CD14-positive monocyte (primary cell): ENCODE results near the gene SLC22A12. TPM values are rescaled to one million over a fixed set of nuclear protein-coding genes. Genes with fewer than 3 reads are reported as not detected.
A peak's percentile ranks its signal among the peaks of the same experiment; 100 is the strongest.

Experiments
- DNase-seq, 3 donors: peaks; one replicate each; pipeline ENCODE4 v3.0.0-alpha.2; 2011 to 2022
- H2AFZ ChIP-seq: 2 replicates; pipeline ENCODE4 v1.6.0; 2012; ENCODE audit warnings: mild to moderate bottlenecking, low read depth, low read length, inconsistent platforms; ENCODE audit not compliant: insufficient read depth, poor library complexity, severe bottlenecking
- H3K27ac ChIP-seq, 2 donors: 1 replicate in 1 of 2; 2 replicates in 1 of 2; pipeline ENCODE4 v1.5.1; 2012 to 2013; ENCODE audit warnings: low read length in 2 of 2, control low read depth in 1 of 2, inconsistent platforms in 1 of 2, low read depth in 1 of 2, mild to moderate bottlenecking in 1 of 2
- H3K27me3 ChIP-seq, 2 donors: one replicate each; pipeline versions ENCODE4 v1.6.0 to v1.6.1; 2011 to 2013; ENCODE audit warnings: low read length in 2 of 2; ENCODE audit not compliant: control insufficient read depth in 2 of 2, insufficient read depth in 2 of 2
- H3K36me3 ChIP-seq, 2 donors: replicated peaks in 1 of 2; 1 replicate in 1 of 2; 2 replicates in 1 of 2; pipeline versions ENCODE4 v1.5.1 to v1.6.1; 2012 to 2013; ENCODE audit warnings: low read length in 2 of 2, control low read depth in 1 of 2, inconsistent platforms in 1 of 2, mild to moderate bottlenecking in 1 of 2; ENCODE audit not compliant: insufficient read depth in 2 of 2, control insufficient read depth in 1 of 2
- H3K4me1 ChIP-seq, 2 donors: 1 replicate in 1 of 2; 2 replicates in 1 of 2; pipeline versions ENCODE4 v1.5.1 to v1.6.1; 2012 to 2013; ENCODE audit warnings: low read length in 2 of 2, control low read depth in 1 of 2, inconsistent platforms in 1 of 2, mild to moderate bottlenecking in 1 of 2, moderate library complexity in 1 of 2; ENCODE audit not compliant: insufficient read depth in 2 of 2, control insufficient read depth in 1 of 2
- H3K4me2 ChIP-seq: replicated peaks from 2 replicates; pipeline ENCODE3; 2012; ENCODE audit warnings: low read length, moderate library complexity, mild to moderate bottlenecking; ENCODE audit not compliant: poor library complexity, severe bottlenecking; ENCODE audit errors: extremely low read depth
- H3K4me3 ChIP-seq, 3 experiments: fragments of 200-600 bp in 1 of 3; sonication (generic) in 1 of 3; replicated peaks in 1 of 3; 1 replicate in 2 of 3; 2 replicates in 1 of 3; pipeline ENCODE4 v1.5.1; 2011 to 2013; ENCODE audit warnings: low read length in 3 of 3, mild to moderate bottlenecking in 3 of 3, control low read depth in 2 of 3, low read depth in 2 of 3, inconsistent platforms in 1 of 3, moderate library complexity in 1 of 3
- H3K79me2 ChIP-seq: 2 replicates; pipeline ENCODE4 v1.6.0; 2012; ENCODE audit warnings: mild to moderate bottlenecking, control low read depth, inconsistent platforms, low read length, moderate library complexity; ENCODE audit not compliant: insufficient read depth
- H3K9ac ChIP-seq: 2 replicates; pipeline ENCODE4 v1.6.0; 2017; ENCODE audit warnings: low read length, mild to moderate bottlenecking; ENCODE audit not compliant: insufficient read depth, poor library complexity, severe bottlenecking
- H3K9me3 ChIP-seq, 2 donors: replicated peaks in 1 of 2; 1 replicate in 1 of 2; 2 replicates in 1 of 2; pipeline versions ENCODE4 v1.5.1 to v1.6.1; 2012 to 2013; ENCODE audit warnings: low read length in 2 of 2, control low read depth in 1 of 2; ENCODE audit not compliant: control insufficient read depth in 1 of 2, insufficient read depth in 1 of 2
- H4K20me1 ChIP-seq: 2 replicates; pipeline ENCODE4 v1.6.0; 2012; ENCODE audit warnings: mild to moderate bottlenecking, low read length, control low read depth, moderate library complexity; ENCODE audit not compliant: insufficient read depth
- H3K27ac Mint-ChIP-seq, 7 donors: one replicate each; pipeline ENCODE4 v1.8.0; 2020; ENCODE audit warnings: mild to moderate bottlenecking in 7 of 7, mixed read lengths in 7 of 7, moderate library complexity in 6 of 7, inconsistent platforms in 2 of 7
- H3K27me3 Mint-ChIP-seq, 3 donors: one replicate each; pipeline ENCODE4 v1.8.0; 2021 to 2022; ENCODE audit warnings: low read depth in 3 of 3, mild to moderate bottlenecking in 3 of 3, mixed read lengths in 3 of 3, moderate library complexity in 3 of 3, inconsistent platforms in 1 of 3
- H3K36me3 Mint-ChIP-seq, 2 donors: one replicate each; pipeline ENCODE4 v1.8.0; 2020; ENCODE audit warnings: mixed read lengths in 2 of 2, inconsistent platforms in 1 of 2, mild to moderate bottlenecking in 1 of 2
- H3K4me1 Mint-ChIP-seq: one replicate; pipeline ENCODE4 v1.8.0; 2020; ENCODE audit warnings: mild to moderate bottlenecking, mixed read lengths
- H3K4me3 Mint-ChIP-seq, 2 donors: one replicate each; pipeline ENCODE4 v1.8.0; 2020; ENCODE audit warnings: mild to moderate bottlenecking in 2 of 2, mixed read lengths in 2 of 2, moderate library complexity in 1 of 2
- H3K9me3 Mint-ChIP-seq, 7 donors: one replicate each; pipeline ENCODE4 v1.8.0; 2020 to 2022; ENCODE audit warnings: mixed read lengths in 7 of 7, mild to moderate bottlenecking in 6 of 7, moderate library complexity in 6 of 7, inconsistent platforms in 2 of 7
- WGBS: methylation state at CpG from one replicate; pipeline ENCODE4 v1.1.5; 2013; ENCODE audit warnings: missing lambda C conversion rate; ENCODE audit not compliant: insufficient coverage; 5-methylcytosine and 5-hydroxymethylcytosine counted together
- intact Hi-C, 2 donors: fragments of 100-400 bp; cut with micrococcal nuclease; formaldehyde crosslinking; loops; one replicate each; pipeline versions ENCODE4 v1.15.0 to v1.15.1; 2023
- polyA plus RNA-seq, 3 donors: library from polyadenylated mRNA; depleted of rRNA in 1 of 3; unstranded in 2 of 3; stranded (reverse) in 1 of 3; fragments of 300-500 nt in 2 of 3; fragments of >200 nt in 1 of 3; fragmentation: Illumina TruSeq in 2 of 3; gene quantifications; 1 replicate in 2 of 3; 2 replicates in 1 of 3; pipeline ENCODE4 v1.2.3, GENCODE V29; 2012 to 2021
- TF ChIP-seq, protein P1 (sequence below): fragments of 200-600 bp; IDR thresholded peaks from one replicate; pipeline ENCODE4 v1.8.0; 2022; ENCODE audit warnings: antibody characterized with exemption, mild to moderate bottlenecking

The SLC22A12 gene
- polyA plus RNA-seq, 3 donors, result not detected

DNA sequence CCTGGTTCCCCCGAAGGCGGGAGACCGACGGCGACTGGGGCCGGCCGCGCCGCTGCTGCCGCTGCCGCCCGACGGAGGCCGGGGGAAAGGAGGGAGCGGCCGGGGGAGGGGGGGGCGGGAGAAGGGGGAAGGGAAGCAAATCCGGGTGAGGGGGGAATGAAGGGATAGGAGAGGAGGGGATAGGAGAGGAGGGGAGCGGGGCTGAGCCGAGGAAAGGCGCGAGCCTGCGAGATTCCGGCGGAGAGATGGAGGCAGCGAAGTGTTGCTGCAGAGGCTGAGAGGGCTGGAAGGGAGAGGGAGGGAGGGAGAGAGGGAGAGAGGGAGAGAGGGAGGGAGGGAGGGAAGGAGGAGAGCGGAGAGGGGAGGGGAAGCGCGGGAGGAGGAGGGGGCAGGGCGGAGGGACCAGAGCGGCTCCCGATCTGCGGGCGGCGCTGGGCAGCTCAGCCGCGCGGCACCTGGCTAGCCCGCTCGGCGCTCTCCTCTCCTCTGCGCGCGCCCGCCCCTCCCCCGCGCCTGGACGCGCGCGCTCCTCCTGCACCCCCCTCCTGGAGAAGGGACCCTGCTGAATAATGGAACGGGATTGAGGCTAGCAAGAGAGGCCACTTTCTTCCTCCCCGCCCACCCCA lies 52.3 kb downstream of the SLC22A12 start:
- Mint-ChIP-seq H3K27ac (no peak overlapping the region), H3K27me3 (peaks cover 27 to 38% (median 34%) of the 10 kb centered on the region in 3 donors)
- WGBS, result 0% methylated on average over 7 of the region's 53 CpGs

DNA sequence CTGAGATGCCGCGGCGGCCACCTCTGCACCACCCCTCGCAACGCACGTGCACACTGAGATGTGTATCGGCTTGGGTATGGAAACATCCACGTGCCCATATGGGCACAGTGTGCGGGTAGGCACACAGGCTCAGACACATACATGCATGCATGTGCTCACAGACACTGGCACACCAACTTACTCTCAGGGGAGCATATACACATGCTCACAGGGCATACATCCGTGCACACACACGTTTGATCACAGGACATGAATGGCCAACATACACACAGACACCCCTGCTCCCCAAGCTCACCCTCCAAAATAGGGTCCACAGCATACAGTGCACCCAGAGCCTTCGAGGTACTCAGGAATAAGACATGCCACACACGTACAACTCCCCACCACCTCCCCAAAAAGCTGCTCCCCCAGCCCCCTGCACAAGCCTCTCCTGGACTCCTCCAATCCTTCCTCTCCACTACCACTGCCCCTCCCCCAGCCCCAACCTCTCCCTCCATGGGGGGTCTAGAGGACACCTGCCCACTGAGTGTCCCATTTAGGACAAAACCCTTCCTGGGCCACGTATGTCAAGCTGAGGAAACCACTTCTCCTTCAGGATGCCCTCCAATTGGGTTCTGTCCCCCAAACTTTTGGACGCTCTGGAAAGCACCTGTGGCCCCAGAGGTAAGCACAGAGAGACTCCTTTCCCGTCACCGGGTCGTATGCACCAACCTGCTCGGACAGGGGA lies 53.1 kb downstream of the SLC22A12 start:
- H3K4me1 Mint-ChIP-seq, result peaks cover 10% of the 10 kb centered on the region
- H3K36me3 Mint-ChIP-seq, result peaks cover 0 to 2% of the 10 kb centered on the region in 2 donors
- DNase-seq, result no peak
- WGBS, result 27% methylated on average over 19 of the region's 19 CpGs
- H3K36me3 ChIP-seq, result no peaks in the 10 kb centered on the region
- H3K27ac Mint-ChIP-seq, result no peak overlapping the region
- TF ChIP-seq, protein P1, sequence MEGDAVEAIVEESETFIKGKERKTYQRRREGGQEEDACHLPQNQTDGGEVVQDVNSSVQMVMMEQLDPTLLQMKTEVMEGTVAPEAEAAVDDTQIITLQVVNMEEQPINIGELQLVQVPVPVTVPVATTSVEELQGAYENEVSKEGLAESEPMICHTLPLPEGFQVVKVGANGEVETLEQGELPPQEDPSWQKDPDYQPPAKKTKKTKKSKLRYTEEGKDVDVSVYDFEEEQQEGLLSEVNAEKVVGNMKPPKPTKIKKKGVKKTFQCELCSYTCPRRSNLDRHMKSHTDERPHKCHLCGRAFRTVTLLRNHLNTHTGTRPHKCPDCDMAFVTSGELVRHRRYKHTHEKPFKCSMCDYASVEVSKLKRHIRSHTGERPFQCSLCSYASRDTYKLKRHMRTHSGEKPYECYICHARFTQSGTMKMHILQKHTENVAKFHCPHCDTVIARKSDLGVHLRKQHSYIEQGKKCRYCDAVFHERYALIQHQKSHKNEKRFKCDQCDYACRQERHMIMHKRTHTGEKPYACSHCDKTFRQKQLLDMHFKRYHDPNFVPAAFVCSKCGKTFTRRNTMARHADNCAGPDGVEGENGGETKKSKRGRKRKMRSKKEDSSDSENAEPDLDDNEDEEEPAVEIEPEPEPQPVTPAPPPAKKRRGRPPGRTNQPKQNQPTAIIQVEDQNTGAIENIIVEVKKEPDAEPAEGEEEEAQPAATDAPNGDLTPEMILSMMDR, result no peak
- peaks cover 0 to 3% (median 0%) of the 10 kb centered on the region in 7 donors for H3K9me3 Mint-ChIP-seq
- H3K9ac ChIP-seq, result no peak overlapping the region
- H3K4me3 Mint-ChIP-seq, result peak overlapping the region in 1 of 2 donors; percentile 73
- H3K4me2 ChIP-seq, result no peak overlapping the region
- no peak overlapping the region for H3K4me3 ChIP-seq
- intact Hi-C loops, result no loop called here
- no peak overlapping the region for H3K27ac ChIP-seq
- no peak overlapping the region for H2AFZ ChIP-seq
- H3K27me3 Mint-ChIP-seq, result peaks cover 27 to 36% (median 36%) of the 10 kb centered on the region in 3 donors
- H3K4me1 ChIP-seq, result peaks cover 3 to 5% of the 10 kb centered on the region in 2 donors
- no peaks in the 10 kb centered on the region for H3K79me2 ChIP-seq
- H3K9me3 ChIP-seq, result peaks cover 0 to 15% of the 10 kb centered on the region in 2 donors
- peaks cover 26 to 46% of the 10 kb centered on the region in 2 donors for H3K27me3 ChIP-seq
- no peaks in the 10 kb centered on the region for H4K20me1 ChIP-seq

More for the DNA sequence above, 52.3 kb downstream of the SLC22A12 start:
- peak overlapping the region; percentile 43 to 78 for H3K4me3 Mint-ChIP-seq
- no peak overlapping the region for H3K27ac ChIP-seq
- peak overlapping the region; percentile 36 for H3K4me2 ChIP-seq
- H3K36me3 Mint-ChIP-seq, result peaks cover 0 to 2% of the 10 kb centered on the region in 2 donors
- peaks cover 3 to 5% of the 10 kb centered on the region in 2 donors for H3K4me1 ChIP-seq
- no peak overlapping the region for H2AFZ ChIP-seq
- peaks cover 0 to 3% (median 0%) of the 10 kb centered on the region in 7 donors for H3K9me3 Mint-ChIP-seq
- no peak overlapping the region for H3K9ac ChIP-seq
- H3K36me3 ChIP-seq, result no peaks in the 10 kb centered on the region
- H3K27me3 ChIP-seq, result peaks cover 26 to 46% of the 10 kb centered on the region in 2 donors
- intact Hi-C loops, result no loop called here
- TF ChIP-seq, protein P1, result no peak
- H3K9me3 ChIP-seq, result peaks cover 0 to 15% of the 10 kb centered on the region in 2 donors
- peak overlapping the region in 1 of 3 experiments; percentile 20 for H3K4me3 ChIP-seq
- no peaks in the 10 kb centered on the region for H3K79me2 ChIP-seq
- peaks cover 10% of the 10 kb centered on the region for H3K4me1 Mint-ChIP-seq
- H4K20me1 ChIP-seq, result no peaks in the 10 kb centered on the region
- DNase-seq, result no peak
